Activated CD8-positive, alpha-beta T cell treated with anti-CD3 and anti-CD28 coated beads for 36 hours (primary cell): ENCODE data around the gene RAB1B. TPM values are rescaled to one million over a fixed set of nuclear protein-coding genes. Genes with fewer than 3 reads are reported as not detected.
"Not testable (repeated sequence)": the region's sequence is repeated elsewhere in the genome, so short reads cannot be mapped to it uniquely, and the experiment has no call there.

Source experiments
- ATAC-seq: fragments of 200-7000 bp; cut with Tn5 transposase; one replicate; pipeline ENCODE4 v1.10.0; 2021; ENCODE audit warnings: mild to moderate bottlenecking, moderate library complexity
- CTCF ChIA-PET: fragments of 350-600 bp; sonication (Branson Sonifier 250); formaldehyde crosslinking; loops from one replicate; lab custom pipeline; 2021; ENCODE audit warnings: antibody characterized with exemption; lab: Charles Lee
- POLR2A ChIA-PET: fragments of 350-600 bp; sonication (Branson Sonifier 250); formaldehyde crosslinking; loops from one replicate; lab custom pipeline; 2021; ENCODE audit warnings: antibody characterized with exemption; lab: Charles Lee
- DNase-seq: peaks from one replicate; pipeline ENCODE4 v3.0.0-alpha.2; 2020
- H3K27ac Mint-ChIP-seq: one replicate; pipeline ENCODE4 v1.8.0; 2021; ENCODE audit warnings: mild to moderate bottlenecking, mixed read lengths
- H3K27me3 Mint-ChIP-seq: one replicate; pipeline ENCODE4 v1.8.0; 2021; ENCODE audit warnings: mixed read lengths
- H3K36me3 Mint-ChIP-seq: one replicate; pipeline ENCODE4 v1.8.0; 2021; ENCODE audit warnings: low read depth, mixed read lengths
- H3K4me1 Mint-ChIP-seq: one replicate; pipeline ENCODE4 v1.8.0; 2021; ENCODE audit warnings: low read depth, mixed read lengths
- H3K4me3 Mint-ChIP-seq: one replicate; pipeline ENCODE4 v1.8.0; 2021; ENCODE audit warnings: mild to moderate bottlenecking, moderate library complexity, mixed read lengths
- H3K9me3 Mint-ChIP-seq: one replicate; pipeline ENCODE4 v1.8.0; 2021; ENCODE audit warnings: mixed read lengths
- intact Hi-C: fragments of 100-400 bp; cut with micrococcal nuclease; formaldehyde crosslinking; loops from one replicate; pipeline ENCODE4 v1.10.0; 2022
- total RNA-seq, 2 experiments: library from RNA; stranded (reverse); gene quantifications; one replicate each; pipeline ENCODE4 v1.2.3, GENCODE V29; 2021
- TF ChIP-seq, protein P1 (sequence below): fragments of 200-600 bp; IDR thresholded peaks from one replicate; pipeline ENCODE4 v1.8.0; 2022; ENCODE audit warnings: antibody characterized with exemption, mild to moderate bottlenecking

Gene RAB1B
- total RNA-seq, 2 experiments from 2014 or later, result 97.9 to 98.2 TPM

DNA sequence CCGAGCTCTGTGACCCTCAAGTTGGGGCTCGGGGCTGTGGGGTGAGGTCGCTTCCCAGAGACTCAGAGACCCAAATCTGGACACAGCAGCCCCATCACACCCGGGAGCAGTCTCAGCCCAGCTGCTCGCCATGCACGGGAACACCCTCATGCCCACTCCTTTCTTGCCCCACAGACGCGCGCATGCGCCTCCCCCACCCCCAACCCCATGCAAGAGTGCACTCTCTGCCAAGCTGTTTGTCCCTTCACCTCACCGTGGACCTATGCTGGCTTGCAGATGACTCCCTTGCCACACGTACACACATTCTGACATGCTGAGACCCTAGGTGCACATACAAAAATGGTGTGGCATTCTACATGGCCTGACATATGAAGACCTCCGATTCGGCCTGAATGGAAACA lies 48.9 kb downstream of the RAB1B start:
- DNase-seq (peak; percentile 82), ATAC-seq (peak; percentile 17)
- H3K36me3 Mint-ChIP-seq, result peaks cover 12% of the 10 kb centered on the region
- peak overlapping the region; percentile 80 for H3K4me3 Mint-ChIP-seq
- intact Hi-C loops, result no loop called here
- TF ChIP-seq, protein P1, sequence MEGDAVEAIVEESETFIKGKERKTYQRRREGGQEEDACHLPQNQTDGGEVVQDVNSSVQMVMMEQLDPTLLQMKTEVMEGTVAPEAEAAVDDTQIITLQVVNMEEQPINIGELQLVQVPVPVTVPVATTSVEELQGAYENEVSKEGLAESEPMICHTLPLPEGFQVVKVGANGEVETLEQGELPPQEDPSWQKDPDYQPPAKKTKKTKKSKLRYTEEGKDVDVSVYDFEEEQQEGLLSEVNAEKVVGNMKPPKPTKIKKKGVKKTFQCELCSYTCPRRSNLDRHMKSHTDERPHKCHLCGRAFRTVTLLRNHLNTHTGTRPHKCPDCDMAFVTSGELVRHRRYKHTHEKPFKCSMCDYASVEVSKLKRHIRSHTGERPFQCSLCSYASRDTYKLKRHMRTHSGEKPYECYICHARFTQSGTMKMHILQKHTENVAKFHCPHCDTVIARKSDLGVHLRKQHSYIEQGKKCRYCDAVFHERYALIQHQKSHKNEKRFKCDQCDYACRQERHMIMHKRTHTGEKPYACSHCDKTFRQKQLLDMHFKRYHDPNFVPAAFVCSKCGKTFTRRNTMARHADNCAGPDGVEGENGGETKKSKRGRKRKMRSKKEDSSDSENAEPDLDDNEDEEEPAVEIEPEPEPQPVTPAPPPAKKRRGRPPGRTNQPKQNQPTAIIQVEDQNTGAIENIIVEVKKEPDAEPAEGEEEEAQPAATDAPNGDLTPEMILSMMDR, result no peak
- H3K27ac Mint-ChIP-seq, result peak overlapping the region; percentile 96
- ChIA-PET POLR2A (interaction anchor here (0.5 to 6.9 kb wide), 12 partner anchors 9 to 484 kb away, joined by 3 to 38 read pairs (median 3); partner anchors contain the start of genes B4GAT1, BRMS1, CCDC85B and RIN1), CTCF (interaction anchor here (1.0 to 10.2 kb wide), 6 partner anchors 9 to 69 kb away, joined by 3 to 149 read pairs (median 8); partner anchors contain the start of gene RIN1)
- H3K4me1 Mint-ChIP-seq, result peaks cover 52% of the 10 kb centered on the region
- no peaks in the 10 kb centered on the region for H3K27me3 Mint-ChIP-seq
- H3K9me3 Mint-ChIP-seq, result peaks cover 6% of the 10 kb centered on the region

DNA sequence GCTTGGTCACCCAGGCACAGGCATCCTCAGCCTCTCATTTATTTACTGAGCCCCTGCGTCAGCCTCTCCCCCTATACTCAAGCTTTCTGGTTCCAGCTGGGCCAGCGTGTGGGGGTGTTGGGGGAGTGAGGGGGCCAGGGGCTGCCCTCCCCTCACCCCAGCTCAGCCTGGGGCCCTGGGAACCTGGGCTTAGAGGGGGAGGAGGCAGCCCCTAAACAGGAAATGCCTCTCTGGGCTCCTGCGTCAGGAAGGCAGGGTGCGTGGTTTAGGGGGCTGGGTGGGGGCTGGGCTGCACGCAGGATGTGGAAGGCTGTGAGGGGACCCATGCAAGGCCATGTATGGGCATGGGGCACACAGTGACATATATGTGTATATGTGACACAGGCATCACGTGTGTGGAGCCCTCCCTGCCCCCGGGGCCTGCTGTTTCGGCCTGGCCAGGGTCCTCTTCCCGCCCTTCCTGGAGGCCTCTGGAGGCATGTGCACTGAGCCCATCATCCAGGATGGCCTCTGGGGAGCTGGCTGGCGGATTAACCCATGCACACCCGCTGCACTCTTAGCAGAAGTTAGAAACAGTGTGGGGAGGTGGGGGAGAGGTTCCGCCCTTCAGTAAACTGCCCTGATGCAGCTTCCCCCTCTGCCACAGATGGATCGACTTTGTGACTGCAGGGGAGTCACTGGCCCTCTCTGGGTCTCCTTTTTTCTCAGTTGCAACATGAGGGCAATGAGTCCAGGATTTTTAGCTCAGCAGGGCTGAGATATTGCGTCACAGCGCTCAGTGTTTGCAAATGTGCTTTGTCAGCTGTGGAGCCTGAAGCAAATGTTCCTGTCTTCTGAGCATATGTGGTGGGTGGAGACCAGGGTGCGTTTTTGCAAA lies 49.5 kb downstream of the RAB1B start:
- H3K36me3 Mint-ChIP-seq, result peaks cover 12% of the 10 kb centered on the region
- peak; percentile 95 for DNase-seq
- TF ChIP-seq, protein P1, result no peak
- peaks cover 56% of the 10 kb centered on the region for H3K4me1 Mint-ChIP-seq
- ATAC-seq, result peak; percentile 75
- ChIA-PET CTCF (interaction anchor here (0.7 to 10.2 kb wide), 7 partner anchors 9 to 95 kb away, joined by 3 to 149 read pairs (median 3); partner anchors contain the start of gene RIN1), POLR2A (interaction anchor here (0.7 to 6.9 kb wide), 9 partner anchors 9 to 428 kb away, joined by 3 to 38 read pairs (median 4); partner anchors contain the start of genes BRMS1, CCDC85B, RIN1 and YIF1A)
- H3K9me3 Mint-ChIP-seq, result peaks cover 6% of the 10 kb centered on the region
- no peaks in the 10 kb centered on the region for H3K27me3 Mint-ChIP-seq
- peak overlapping the region; percentile 96 for H3K27ac Mint-ChIP-seq
- intact Hi-C loops, result no loop called here
- H3K4me3 Mint-ChIP-seq, result peak overlapping the region; percentile 80

DNA sequence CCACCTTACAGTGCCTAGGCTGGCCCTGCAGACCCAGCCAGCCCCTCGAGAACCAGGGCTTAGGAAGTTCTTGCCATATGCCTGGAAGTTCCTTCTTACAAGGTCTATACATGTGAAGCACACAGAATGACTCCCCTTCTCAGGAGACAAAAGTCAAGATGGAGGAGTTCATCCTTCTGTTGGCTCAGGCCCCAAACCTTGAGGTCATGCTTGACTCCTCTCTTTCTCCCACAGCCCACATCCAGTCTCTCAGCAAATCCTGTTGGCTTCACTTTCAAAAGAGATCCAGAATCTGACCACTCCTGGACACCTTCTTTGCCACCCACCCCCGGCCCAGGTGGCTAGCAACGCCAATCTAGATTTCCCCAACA lies 50.1 kb downstream of the RAB1B start:
- CTCF ChIA-PET, result interaction anchor here (0.7 to 10.2 kb wide), 4 partner anchors 8 to 96 kb away, joined by 3 to 149 read pairs (median 72); partner anchors contain the start of gene RIN1
- H3K36me3 Mint-ChIP-seq, result peaks cover 12% of the 10 kb centered on the region
- intact Hi-C loops, result no loop called here
- H3K27me3 Mint-ChIP-seq, result no peaks in the 10 kb centered on the region
- TF ChIP-seq, protein P1, result no peak
- H3K4me3 Mint-ChIP-seq, result peak overlapping the region; percentile 80
- peaks cover 61% of the 10 kb centered on the region for H3K4me1 Mint-ChIP-seq
- ATAC-seq (no peak), DNase-seq (no peak)
- POLR2A ChIA-PET, result interaction anchor here (0.9 to 6.9 kb wide), 7 partner anchors 8 to 38 kb away, joined by 3 to 38 read pairs (median 6); partner anchors contain the start of genes BRMS1, RIN1 and YIF1A
- H3K27ac Mint-ChIP-seq, result peak overlapping the region; percentile 96
- peaks cover 6% of the 10 kb centered on the region for H3K9me3 Mint-ChIP-seq

DNA sequence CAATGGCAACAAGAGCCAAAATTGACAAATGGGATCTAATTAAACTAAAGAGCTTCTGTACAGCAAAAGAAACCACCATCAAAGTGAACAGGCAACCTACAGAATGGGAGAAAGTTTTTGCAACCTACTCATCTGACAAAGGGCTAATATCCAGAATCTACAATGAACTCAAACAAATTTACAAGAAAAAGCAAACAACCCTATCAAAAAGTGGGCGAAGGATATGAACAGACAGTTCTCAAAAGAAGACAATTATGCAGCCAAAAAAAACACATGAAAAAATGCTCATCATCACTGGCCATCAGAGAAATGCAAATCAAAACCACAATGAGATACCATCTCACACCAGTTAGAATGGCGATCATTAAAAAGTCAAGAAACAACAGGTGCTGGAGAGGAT lies 51.9 kb downstream of the RAB1B start:
- H3K27me3 Mint-ChIP-seq, H3K4me3 Mint-ChIP-seq, ATAC-seq, CTCF ChIA-PET, DNase-seq, intact Hi-C loops, H3K9me3 Mint-ChIP-seq: not testable (repeated sequence)
- Mint-ChIP-seq H3K36me3 (peaks cover 11% of the 10 kb centered on the region), H3K27ac (peak overlapping the region; percentile 63), H3K4me1 (peaks cover 60% of the 10 kb centered on the region)
- POLR2A ChIA-PET, result interaction anchor here (1.2 kb wide), 1 partner anchor 32 kb away, joined by 3 read pairs; the partner anchor contains the start of gene YIF1A

DNA sequence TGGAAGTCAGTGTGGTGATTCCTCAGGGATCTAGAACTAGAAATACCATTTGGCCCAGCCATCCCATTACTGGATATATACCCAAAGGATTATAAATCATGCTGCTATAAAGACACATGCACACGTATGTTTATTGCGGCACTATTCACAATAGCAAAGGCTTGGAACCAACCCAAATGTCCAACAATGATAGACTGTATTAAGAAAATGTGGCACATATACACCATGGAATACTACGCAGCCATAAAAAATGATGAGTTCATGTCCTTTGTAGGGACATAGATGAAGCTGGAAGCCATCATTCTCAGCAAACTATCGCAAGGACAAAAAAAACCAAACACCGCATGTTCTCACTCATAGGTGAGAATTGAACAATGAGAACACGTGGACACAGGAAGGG lies 52.3 kb downstream of the RAB1B start:
- DNase-seq, H3K36me3 Mint-ChIP-seq, CTCF ChIA-PET, H3K4me3 Mint-ChIP-seq, ATAC-seq, H3K27ac Mint-ChIP-seq, POLR2A ChIA-PET, intact Hi-C loops, H3K9me3 Mint-ChIP-seq, H3K27me3 Mint-ChIP-seq: not testable (repeated sequence)
- peaks cover 60% of the 10 kb centered on the region for H3K4me1 Mint-ChIP-seq
